Right ventricle myocardium superior (tissue), 1 donor: ENCODE data around the gene SPATA31A1. TPM values are rescaled to one million over a fixed set of nuclear protein-coding genes. Genes with fewer than 3 reads are reported as not detected.
"Not testable (repeated sequence)": the region's sequence is repeated elsewhere in the genome, so short reads cannot be mapped to it uniquely, and the experiment has no call there.

Source experiments
- ATAC-seq: fragments of 200-7000 bp; cut with Tn5 transposase; one replicate; pipeline ENCODE4 v1.9.1; 2020; ENCODE audit warnings: mild to moderate bottlenecking; ENCODE audit not compliant: poor library complexity
- DNase-seq: peaks from one replicate; pipeline ENCODE4 v3.0.0-alpha.2; 2020
- intact Hi-C: fragments of 100-400 bp; cut with DNase I; formaldehyde crosslinking; loops from one replicate; pipeline ENCODE4 v1.11.2; 2022
- long read RNA-seq: library from polyadenylated mRNA; unstranded; transcript quantifications from one replicate; pipeline ENCODE4 v2.0.0, GENCODE V29; 2021
- total RNA-seq: library from RNA; stranded (reverse); fragmentation: NEBNext Ultra II Directional; extraction: Animal tissue kit (Norgen Biotek cat#: 25700); gene quantifications from one replicate; pipeline ENCODE4 v1.2.1, GENCODE V29; 2021
- donor health status: DM: no; HTN: yes; CAD: no; lungs with severe emphysema.

SPATA31A1 gene
- not detected for total RNA-seq
- long read RNA-seq: 0 reads

DNA sequence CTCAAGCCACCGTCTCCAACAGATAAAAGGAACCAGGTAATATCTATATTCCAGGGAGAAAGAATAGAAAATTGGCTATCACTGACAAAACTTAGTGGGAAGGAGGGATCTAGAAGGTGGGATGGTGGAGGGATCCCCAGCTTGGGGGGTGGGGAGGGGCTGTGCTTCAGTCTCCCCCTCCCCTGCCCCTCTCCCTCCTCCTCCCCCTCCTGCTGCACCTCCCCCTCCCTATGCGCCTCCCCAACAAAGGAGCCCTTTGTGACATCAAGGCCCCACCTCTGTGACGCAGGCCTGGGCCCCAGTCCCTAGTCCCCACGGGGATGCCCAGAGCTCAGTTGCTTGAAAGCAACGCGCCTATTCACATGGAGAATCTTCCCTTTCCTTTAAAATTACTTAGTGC is at the start of gene SPATA31A1:
Gene SPATA31A1, plus strand, starts transcription at position 301 of the 400 bp plus-strand sequence. Its CDS starts 62 bp downstream, at position 363.
- intact Hi-C loops, DNase-seq, ATAC-seq: not testable (repeated sequence)

DNA sequence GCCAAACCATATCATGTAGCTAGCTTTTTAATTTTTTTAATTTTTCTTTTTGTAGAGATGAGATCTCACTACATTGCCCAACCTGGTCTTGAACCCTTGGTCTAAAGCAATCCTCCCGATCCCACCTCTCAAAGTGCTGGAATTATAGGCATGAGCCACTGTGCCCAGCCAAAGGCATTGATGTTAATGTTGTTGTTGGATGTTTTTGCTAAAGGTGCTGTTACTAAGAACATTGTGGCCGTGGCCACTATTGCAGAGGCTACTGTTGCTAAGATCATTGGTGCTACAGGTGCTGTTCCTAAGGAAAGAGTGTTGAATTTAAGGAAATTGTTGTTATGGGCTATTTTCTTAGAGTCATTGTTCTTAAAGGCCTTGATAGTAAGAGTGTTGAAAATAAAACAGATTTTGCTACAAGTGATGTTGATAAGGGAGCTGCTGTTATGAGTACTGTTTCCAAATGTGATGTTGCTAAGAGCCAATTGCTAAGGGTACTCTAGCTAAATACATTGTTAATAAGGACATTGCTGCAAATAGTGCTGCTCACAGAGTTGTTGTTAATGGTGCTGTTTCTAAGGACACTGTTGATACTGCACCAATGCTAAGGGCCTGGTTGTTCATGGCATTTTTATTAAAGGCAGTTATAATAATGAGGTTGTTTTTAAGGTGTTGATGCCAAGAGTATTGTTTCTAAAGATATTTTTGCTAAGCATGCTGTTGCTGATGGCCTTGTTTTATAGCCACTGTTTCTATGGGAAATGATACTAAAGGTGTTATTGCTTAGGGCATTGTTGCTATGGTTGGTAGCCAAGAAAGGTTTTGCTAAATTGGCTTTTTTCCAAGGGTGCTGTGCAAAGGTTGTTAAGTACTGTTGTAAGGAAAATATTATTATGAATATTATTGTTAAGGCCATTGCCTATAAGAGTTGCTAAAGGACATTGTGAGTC is 52.1 kb downstream of the SPATA31A1 start:
- intact Hi-C loops, DNase-seq: not testable (repeated sequence)
- peak; percentile 85 for ATAC-seq

DNA sequence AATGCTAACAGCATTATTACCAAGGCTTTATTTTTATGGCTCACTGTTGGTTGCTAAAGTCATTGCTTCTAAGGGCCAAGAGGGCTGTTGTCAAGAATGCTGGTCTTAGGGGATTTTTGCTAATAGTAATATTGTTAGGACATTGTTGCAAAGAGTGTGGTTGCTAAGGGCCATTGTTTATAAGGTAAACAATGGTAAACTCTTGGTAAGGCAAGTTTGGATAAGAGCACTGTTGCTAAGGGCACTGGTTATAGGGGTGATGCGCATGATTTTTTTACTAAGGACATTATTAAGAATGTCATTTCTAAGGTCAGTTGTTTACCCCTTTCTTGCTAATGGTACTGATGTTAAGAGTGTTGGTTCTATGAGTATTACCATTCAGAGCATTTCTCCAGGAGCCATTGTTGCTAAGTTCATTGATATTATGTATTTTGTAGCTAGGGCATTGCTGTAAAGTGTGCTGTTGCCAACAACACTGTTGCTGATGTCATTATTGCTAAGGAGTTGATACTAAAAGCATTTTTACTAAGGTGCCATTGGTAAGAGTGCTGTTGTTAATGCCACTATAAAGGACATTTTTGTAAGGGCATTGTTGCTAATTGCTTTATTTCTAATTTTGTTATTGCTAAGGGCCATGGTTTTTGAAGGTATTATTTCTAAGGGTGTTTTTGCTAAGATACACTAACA is 55.9 kb downstream of the SPATA31A1 start:
- DNase-seq, intact Hi-C loops: not testable (repeated sequence)
- ATAC-seq: peak; percentile 34

Other genes with a start within 250 kb of the SPATA31A1 start
- gene CNTNAP3, start 67.5 kb upstream of the SPATA31A1 start, total RNA-seq: 10.1 TPM